DMS 273 treated with DMSO at 0.1 percent for 48 hours (cell line): Measurements from ENCODE around the gene SLC12A1.
"Not testable (repeated sequence)": the region's sequence is repeated elsewhere in the genome, so short reads cannot be mapped to it uniquely, and the experiment has no call there.

Experiments
- DNase-seq: peaks from one replicate; lab custom pipeline; 2025; lab: John Stamatoyannopoulos, UW

Gene SLC12A1

DNA sequence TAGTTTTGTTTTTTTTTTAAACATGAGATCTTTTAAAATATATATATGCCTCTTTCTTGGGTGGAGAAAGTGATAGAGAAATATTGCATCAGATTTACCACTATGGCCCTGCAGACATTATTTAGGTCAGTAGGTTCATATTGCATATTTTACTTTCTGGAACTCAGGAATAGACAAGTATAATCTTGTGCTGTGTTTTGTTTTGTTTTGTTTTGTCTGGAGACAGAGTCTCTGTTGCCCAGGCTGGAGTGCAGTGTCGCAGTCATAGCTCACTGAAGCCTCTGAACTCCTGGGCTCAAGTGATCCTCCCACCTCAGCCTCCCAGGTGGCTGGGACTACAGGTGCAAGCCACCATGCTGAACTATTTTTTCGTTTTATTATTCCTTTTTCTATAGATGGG, 103.6 kb downstream of the SLC12A1 start:
- DNase-seq, result no peak

DNA sequence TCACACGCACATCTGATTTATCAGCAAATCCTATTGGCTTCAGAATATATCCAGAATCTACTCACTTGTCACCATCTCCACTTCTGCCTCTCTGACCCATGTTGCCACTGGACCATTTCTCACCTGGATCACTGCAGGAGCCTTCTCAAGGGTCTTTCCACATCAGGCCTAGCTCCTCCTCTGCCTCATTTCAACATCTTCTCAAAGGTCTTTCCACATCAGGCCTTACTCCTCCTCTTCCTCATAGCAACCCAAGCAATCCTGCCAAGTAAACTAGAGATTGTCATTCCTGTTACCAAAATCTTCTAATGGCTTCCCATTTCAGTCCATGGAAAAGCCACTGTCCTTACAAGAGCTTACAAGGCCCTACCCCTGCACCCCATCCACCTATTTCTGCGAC, 107.1 kb downstream of the SLC12A1 start:
- DNase-seq, result no peak

DNA sequence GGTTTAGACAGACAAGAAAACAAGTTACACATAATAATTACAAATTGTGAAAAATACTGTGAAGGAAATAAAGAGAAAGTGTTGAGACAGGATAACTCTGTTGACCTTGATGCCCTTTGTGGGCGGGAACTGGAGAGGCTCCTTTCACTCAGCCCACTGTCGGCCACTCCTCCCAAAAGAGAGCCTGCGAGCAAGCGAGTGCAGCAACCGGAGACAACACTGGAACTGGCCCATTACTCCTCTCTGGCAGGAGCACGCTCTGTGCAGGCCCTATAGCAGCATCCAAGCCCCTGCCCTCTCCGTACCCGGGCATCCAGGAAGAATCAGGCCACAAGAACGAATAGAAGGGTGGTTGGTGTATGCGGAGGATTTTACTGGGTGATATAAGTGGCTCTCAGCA, 108.9 kb downstream of the SLC12A1 start:
- no peak for DNase-seq

DNA sequence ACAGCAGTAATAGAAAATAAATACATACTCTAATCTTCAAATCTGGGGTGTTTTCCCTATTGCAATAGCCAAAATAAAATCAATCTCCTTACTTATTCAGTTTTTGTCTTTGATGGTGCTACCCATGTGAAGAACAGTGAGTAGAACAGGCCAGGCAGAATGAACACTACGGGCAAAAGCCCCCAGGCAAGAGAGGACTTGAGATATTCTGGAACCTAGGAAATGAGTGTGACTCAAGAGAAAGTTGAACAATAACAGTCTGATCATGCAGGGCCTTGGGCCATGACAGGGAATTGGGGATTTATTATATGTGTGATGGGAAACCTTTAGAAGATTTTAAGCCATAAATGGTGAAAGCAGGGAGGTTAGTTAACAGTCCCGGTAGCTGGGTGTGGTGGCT, 111.1 kb downstream of the SLC12A1 start:
- DNase-seq, result no peak

DNA sequence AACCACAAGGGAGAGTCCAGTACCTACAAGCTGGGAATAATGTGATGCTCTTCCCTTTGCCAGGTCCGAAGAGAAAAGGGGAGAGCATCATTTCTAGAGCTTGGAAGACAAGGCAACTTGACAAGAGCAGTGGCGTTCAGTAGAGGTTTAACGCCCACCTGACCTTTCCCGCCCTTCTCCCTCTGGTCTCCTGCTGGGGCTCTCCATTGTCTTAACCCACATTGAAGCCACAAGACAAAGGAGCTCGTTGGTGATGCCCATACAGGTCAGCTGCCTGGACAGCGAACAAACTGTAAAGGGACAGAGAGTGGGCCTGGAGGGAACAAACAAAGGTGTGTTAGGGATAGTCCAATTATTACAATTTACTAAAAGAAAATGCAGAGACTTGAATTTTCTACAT, 112.0 kb downstream of the SLC12A1 start:
- no peak for DNase-seq

DNA sequence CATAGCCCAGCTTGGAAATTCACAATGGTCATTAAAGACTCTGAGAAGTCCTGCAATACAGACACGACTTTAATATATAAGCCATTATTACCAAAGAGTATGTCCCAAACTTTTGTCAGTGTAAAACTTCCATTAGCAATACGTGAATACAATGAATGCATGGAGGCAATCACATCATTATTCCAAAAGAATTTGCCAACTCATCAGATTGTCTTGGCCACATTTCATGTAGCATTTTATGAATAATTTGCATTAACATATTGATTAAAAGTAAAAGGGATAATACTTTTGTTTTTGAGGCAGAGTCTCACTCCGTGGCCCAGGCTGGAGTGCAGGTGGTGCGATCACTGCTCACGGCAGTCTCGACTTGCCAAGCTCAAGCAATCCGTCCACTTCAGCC, 117.2 kb downstream of the SLC12A1 start:
- DNase-seq, result no peak

DNA sequence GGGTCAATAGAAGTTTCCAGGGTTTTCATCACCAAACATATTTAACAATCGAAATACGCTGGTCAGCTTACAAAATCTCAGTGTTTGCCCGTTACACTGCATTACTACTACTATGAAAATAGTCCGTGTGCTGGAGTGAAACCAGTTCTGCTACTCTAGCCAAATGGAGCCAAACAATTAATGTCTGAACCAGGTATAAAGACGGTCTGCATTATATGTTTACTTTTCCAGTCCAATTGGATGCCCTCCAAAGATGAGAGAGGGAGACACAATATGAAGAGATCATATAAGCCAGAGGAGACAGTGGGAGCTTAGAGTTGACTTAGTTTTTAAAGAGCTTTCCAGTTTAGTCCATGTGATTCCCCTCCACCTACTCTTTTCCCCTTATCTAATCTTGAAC, 118.8 kb downstream of the SLC12A1 start:
- no peak for DNase-seq

DNA sequence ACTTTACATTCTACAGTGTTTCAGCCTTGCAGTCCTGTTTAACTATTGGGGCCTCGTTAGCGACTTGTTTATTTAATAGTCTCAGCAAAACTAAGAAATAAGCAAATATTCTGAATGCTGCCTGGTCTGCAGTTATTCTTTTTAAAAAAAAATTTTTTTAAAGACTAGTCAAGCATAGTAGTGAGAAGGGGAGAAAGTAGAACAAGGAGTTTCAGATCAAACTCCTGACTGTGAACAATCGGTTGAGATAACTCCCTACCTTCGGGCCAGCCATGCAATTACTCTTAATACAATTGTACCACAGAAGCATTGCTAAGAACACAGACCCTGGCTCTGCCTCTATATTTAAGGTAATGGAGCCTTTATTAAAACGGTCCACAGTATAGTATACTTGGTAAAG, 119.3 kb downstream of the SLC12A1 start:
- DNase-seq, result no peak

DNA sequence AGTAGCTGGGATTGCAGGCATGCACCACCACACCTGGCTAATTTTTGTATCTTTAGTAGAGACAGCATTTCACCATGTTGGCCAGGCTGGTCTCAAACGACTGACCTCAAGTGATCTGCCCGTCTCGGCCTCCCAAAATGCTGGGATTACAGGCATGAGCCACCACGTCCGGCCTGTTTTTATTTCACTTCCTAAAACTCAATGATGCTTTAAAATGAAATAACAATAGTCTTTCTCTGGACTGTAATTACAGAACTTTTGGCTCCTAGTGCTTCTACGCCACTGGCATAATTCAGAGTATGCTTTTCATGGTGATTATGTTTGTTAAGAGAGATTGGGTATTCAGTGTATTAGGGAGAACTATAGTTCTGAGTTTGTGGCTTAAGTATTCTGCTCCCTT, 120.1 kb downstream of the SLC12A1 start:
- not testable (repeated sequence) for DNase-seq

DNA sequence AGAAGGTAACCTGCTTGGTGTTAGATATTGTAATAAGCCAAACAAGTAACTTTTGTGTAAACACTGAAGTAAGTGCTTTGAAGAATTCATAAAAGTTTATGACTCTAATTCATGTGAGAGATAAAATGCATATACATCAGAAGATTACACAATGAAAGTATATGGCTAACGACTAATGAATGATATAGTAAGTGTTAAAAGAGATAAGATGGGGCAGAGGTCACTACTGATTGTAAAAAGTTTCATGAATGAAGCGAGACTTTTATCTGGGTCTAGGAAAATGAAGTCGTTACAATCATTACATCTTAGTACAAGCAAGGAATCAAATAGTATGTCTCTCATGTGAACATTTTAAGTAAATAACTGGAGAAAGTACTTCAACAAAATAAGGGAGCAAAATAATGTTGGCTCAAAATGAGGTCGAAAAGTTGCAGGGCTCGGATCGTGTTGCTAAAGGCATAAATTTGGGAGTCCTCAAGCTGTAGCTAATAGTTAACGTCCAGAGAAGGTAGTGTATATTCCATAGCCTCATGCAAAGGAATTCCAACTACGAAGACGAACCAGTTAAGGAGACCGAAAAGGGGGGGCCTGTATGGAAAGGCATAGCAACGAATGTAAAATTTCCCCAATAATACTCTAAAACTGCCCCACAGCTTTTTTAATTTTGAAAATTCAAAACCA, 124.1 kb downstream of the SLC12A1 start:
- no peak for DNase-seq

DNA sequence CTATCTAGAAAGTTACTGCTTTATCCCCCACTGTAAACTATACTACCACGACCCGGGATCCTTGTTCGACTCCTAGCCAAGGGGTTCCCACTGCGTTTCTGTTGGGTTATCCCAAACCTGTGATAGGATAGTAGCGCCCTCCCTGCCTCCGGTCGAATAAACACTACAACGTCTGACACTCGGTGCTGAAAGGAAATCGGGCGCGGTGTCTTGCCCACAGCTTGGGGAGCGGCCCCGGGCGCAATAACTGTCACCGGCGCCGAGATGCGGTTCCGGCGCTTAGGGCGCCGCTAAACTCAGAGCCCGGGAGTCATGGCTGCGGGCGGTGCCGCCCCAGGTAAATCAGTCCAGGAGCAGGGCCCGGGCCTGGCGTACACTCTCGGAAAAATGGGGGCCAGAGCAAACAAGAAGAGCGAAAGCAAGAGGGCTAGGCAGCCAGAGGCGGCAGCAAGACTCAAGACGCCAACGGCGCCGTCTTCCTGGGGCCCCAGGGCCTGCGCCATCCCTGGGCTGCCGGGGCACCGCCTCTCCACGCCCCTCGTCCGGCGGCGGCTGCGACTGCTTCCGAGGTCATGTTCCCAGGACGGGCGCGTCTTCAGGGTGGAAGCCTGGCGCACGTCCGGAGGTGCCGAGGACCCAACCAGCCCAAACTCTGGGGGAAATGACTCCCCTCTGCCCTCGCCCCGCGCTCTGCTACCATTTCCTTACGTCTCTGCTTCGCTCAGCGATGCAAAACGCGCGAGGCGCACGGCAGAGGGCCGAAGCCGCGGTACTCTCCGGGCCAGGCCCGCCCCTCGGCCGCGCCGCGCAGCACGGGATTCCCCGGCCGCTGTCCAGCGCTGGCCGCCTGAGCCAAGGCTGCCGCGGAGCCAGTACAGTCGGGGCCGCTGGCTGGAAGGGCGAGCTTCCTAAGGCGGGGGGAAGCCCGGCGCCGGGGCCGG, 125.0 kb downstream of the SLC12A1 start, which contains the start of gene DUT:
Gene DUT (plus strand): TSS at position 575 of the 941 bp plus-strand sequence. CDS start 87 bp downstream, at position 662.
- peak; percentile 1 for DNase-seq

DNA sequence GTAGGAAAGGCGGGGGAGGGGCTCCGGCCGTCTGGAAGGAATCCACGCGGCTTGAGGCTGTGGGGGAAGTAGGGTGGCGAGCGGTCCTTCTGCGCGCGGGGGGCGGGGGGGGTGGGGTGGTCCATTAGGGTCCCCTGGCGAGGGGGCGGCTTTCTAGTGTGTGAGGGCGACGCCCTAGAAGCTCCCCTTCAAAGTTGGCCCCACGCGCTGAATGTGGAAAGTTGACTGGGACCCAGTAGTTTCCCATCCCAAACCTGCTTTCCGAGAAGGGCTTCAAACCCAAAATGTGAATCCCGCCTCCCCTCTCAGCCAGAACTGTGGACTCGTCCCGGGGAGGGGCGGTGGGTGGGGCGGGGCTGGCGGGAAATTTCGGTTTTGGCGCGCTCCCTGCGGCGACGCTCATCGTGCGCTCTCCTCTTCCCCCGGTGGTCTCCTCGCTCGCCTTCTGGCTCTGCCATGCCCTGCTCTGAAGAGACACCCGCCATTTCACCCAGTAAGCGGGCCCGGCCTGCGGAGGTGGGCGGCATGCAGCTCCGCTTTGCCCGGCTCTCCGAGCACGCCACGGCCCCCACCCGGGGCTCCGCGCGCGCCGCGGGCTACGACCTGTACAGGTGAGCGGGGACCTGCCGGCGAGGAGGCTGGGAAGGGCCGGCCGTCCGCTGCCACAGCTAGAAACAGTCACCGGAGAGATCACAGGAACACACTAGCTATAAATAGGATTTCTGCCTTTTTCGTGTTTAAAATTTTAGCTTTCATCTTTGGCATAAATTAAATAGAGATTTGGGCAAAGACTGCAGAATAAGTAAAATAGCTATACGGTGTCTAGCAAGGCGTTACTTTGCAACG, 125.9 kb downstream of the SLC12A1 start:
- peak; percentile 21 for DNase-seq

DNA sequence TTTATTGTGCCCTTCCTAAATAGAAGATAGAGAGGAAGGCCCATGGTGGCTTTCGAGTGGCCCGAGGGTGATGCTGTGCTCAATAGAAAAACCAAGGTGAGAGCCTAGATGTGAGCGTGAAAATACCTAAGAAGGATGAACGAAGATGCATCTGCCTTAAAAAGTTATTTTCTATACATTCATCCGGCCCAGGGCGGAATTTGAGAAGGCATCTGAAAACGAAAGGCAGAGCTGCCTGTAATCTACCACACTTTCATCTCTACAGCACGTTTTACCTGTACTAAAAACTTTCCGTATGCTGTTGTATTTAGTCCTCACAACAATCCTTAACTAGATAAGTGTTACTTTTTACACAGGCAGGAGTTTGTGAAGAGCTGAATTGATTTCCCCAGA, 126.5 kb downstream of the SLC12A1 start:
- DNase-seq, result no peak

DNA sequence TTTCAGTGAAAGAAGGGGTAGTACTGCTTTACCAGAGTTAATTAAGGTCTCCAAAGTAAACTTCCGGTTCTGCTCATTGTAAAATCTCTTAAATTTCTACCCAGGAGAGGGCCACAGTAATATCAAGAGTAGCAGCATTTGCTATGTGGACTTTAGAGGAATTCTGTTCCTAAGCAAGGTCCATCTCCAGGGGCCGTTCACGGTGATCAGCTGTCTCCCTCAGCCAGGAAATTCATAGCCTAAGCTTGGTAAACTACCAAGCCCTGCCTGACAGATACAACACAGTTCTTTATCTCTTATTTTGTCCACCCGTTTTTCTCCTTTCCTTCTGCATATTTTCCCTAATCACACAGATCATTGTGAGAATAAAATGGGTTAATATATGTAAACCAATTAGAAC, 127.4 kb downstream of the SLC12A1 start:
- no peak for DNase-seq

DNA sequence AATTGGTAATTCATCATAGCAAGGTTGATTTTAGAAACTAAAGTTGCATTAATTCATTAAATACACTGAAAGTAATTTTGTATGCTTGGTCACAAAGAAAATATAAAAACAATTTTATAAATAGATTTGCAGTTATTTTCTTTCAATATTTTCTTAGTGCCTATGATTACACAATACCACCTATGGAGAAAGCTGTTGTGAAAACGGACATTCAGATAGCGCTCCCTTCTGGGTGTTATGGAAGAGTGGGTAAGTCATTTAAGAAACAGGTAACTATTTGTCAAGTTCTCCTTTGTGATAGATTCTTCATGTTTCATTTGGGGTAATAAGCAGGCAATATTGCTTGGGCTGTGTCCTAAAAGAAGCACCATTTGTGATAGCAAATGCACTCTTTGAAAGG, 128.2 kb downstream of the SLC12A1 start:
- DNase-seq, result no peak

DNA sequence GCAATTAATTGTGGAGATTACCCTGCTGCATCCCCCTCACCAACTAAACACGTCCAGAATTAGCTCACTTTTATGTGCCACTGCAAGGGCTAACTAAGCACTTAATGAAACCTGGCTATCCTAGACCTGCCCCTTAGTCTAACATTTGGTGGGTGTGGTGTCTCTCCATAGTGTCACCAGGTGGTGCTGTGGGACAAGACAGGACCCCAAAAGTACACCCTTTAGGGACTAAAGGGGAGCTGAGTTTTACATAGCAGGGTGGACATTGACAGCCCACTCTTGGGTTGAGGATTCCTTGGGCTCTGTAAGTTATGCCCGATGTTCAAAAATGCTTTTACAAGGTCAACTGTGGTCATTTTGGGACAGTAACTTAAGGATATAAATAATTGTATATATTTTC, 130.8 kb downstream of the SLC12A1 start:
- no peak for DNase-seq

DNA sequence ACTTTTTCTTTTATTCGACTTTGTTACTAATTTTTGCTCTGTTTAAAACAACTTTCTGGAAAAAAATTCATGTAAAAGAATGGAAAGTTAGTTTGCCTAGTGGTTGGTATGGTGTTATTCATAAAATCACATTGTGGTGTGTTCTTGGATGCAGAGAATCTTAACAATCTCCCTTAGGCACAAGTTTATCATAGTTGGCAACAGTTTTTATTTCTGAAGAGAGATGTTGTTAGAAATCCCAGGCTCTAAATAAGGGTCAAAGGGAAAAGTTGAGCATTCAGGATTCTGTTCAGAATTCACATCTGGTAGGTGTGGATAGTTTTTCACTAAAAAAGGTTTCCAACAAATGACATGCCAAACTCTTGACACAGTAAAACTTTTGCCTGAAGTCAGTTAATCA, 131.5 kb downstream of the SLC12A1 start:
- DNase-seq, result no peak

DNA sequence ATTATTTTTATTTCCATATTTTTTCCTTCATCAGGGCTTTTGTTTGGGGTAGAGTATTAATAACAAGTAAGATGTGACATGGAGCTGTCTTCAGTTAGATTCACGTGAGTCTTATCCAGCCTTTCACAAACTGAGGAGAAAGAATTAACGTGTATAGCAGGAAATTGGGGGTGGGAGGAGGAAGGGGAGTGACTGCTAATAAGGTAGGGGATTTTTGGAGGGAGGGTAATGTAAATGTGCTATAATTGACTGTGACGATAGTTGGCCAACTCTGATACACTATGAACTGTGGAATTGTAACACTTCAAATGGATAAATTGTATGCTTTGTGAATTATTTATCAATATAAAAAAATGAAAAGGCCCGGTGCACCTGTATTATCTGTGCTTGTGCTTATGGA, 134.0 kb downstream of the SLC12A1 start:
- no peak for DNase-seq

DNA sequence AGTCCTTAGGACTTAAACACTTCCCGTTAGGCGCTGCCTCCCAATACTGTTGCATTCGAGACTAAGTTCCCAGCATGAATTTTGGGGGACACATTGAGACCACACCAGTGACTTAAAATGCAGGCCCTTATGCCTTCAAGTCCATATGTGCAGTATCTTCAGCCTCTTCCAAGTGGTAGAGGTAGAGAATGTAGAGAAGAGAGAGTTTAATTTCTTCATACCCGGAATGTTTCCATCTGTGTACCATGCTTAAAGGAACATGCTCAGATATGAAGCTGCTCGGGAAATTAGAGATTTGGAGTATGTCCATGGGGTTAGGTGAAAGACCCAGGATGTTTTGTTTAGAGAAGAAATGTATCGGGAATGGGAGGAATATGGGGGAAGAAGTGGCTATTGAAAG, 137.8 kb downstream of the SLC12A1 start:
- no peak for DNase-seq

DNA sequence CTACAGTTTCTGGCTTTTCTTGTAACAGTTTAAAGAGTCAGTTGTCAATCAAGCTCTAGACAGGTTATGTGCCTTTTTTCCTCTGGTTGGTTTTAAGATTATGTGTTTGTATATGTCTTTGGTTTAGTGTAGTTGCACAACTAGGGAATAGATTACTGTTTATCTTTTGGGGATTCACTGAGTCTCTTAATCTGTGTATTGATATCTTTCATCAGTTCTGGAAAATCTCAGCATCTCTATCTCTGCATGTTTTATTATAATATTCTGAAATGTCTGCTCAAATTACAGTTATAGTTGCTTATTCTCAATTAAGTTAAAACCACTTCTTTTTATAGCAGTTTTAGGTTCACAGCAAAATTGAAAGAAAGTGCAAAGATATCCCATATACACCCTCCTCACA, 139.4 kb downstream of the SLC12A1 start:
- no peak for DNase-seq

DNA sequence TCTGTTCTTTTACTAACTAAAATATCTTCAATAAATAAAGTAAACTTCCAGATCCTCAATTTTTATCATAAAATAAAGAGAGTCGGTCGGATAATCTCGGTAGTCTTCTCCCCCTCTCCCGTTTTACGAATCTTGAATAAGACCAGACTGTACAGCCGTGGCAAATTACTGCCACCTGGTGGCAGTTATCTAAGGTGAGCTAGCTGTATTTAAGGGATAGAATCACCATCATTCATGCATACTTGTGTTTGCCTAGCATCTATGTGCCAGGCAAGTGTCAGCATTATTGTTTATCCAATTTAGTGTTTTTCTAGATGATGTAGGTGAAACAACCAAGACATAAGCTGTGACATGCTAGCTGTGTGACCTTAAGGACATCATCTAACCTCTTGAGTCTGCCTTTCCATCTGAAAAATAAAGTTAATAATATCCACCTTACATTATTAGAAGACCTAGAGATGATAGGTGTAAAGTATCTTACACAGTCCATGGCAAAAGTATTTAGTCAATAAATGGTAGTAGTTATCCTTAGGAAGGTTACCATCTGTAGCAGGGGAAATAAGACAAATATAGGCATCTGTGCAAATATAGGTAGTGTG, 146.5 kb downstream of the SLC12A1 start:
- peak; percentile 28 for DNase-seq
